K562 (cell line): Measurements from ENCODE around the gene TBC1D5. TPM values are rescaled to one million over a fixed set of nuclear protein-coding genes. Genes with fewer than 3 reads are reported as not detected.
A peak's percentile ranks its signal among the peaks of the same experiment; 100 is the strongest.

Source experiments
- ATAC-seq: fragments of 200-7000 bp; cut with Tn5 transposase; 3 replicates; pipeline ENCODE4 v1.9.1; 2020; ENCODE audit warnings: moderate library complexity
- Bru-seq: library from RNA; stranded (reverse); fragments of 400-500 nt; gene quantifications from one replicate; lab custom pipeline; 2021; lab: Mats Ljungman, UMichigan
- BruChase-seq, 2 experiments: library from RNA; stranded (reverse); fragments of 400-500 nt; gene quantifications; one replicate each; lab custom pipeline; 2021; lab: Mats Ljungman, UMichigan
- BruUV-seq: library from RNA; stranded (reverse); fragments of 400-500 nt; replicated peaks from 2 replicates; lab custom pipeline; 2021; lab: Mats Ljungman, UMichigan
- CTCF ChIA-PET: fragments of 300-600 bp; formaldehyde crosslinking; extraction: SDS; loops from one replicate; lab custom pipeline; 2021; ENCODE audit warnings: low intra/inter-chr PET ratio; lab: Yijun Ruan, JAX
- POLR2A ChIA-PET: fragments of 300-600, 350-650 bp; sonication (Branson Sonifier 250); formaldehyde crosslinking; extraction: SDS; loops from one replicate; lab custom pipeline; 2021; ENCODE audit warnings: antibody characterized with exemption, inconsistent platforms; lab: Yijun Ruan, JAX
- DNase-seq, 4 experiments: peaks; one replicate each; pipeline versions ENCODE4 v3.0.0 to v3.0.0-alpha.2; 2011 to 2018; ENCODE audit warnings: low spot score in 3 of 4, mixed read lengths in 3 of 4; ENCODE audit errors: extremely low read depth in 1 of 4
- FAIRE-seq: peaks from 2 replicates; lab custom pipeline; 2011; peaks lifted over from hg19 to GRCh38; lab: Jason Lieb, UNC
- H2AFZ ChIP-seq: 2 replicates; pipeline ENCODE4 v1.6.0; 2011; ENCODE audit warnings: low read depth, low read length, control low read depth, inconsistent platforms
- H3K27ac ChIP-seq: fragments of 200-600 bp; 3 replicates; pipeline ENCODE4 v1.8.0; 2011; ENCODE audit warnings: low read depth, mild to moderate bottlenecking, control low read depth, inconsistent platforms, low read length, moderate library complexity, mixed read lengths; ENCODE audit errors: extremely low read depth
- H3K27me3 ChIP-seq, 2 experiments: fragments of 300-600 bp in 1 of 2; 2 replicates in 1 of 2; 3 replicates in 1 of 2; pipeline versions ENCODE4 v1.6.0 to v1.8.0; 2011; ENCODE audit warnings: inconsistent platforms in 2 of 2, low read length in 2 of 2, mild to moderate bottlenecking in 1 of 2, mixed read lengths in 1 of 2, moderate library complexity in 1 of 2; ENCODE audit not compliant: control insufficient read depth in 2 of 2, insufficient read depth in 2 of 2
- H3K36me3 ChIP-seq: fragments of 300-600 bp; 3 replicates; pipeline ENCODE4 v1.8.0; 2011; ENCODE audit warnings: mild to moderate bottlenecking, low read length, inconsistent platforms; ENCODE audit not compliant: control insufficient read depth, insufficient read depth
- H3K4me1 ChIP-seq, 2 experiments: fragments of 200-600 bp in 1 of 2; replicated peaks in 1 of 2; 2 replicates in 1 of 2; 3 replicates in 1 of 2; pipeline versions ENCODE4 v1.5.1 to v1.8.0; 2011; ENCODE audit warnings: inconsistent platforms in 2 of 2, low read length in 2 of 2, mild to moderate bottlenecking in 1 of 2, mixed read lengths in 1 of 2, moderate library complexity in 1 of 2; ENCODE audit not compliant: control insufficient read depth in 2 of 2, insufficient read depth in 2 of 2
- H3K4me2 ChIP-seq: 2 replicates; pipeline ENCODE4 v1.6.1; 2011; ENCODE audit warnings: low read length, control low read depth, inconsistent platforms, mixed read lengths; ENCODE audit not compliant: insufficient read depth
- H3K4me3 ChIP-seq: fragments of 200-600 bp; sonication (generic), shearing (Covaris generic); 2 replicates; pipeline ENCODE4 v1.5.1; 2016; ENCODE audit warnings: control low read depth, inconsistent platforms
- H3K79me2 ChIP-seq: fragments of 200-600 bp; 3 replicates; pipeline ENCODE4 v1.8.0; 2011; ENCODE audit warnings: low read length, inconsistent platforms; ENCODE audit not compliant: control insufficient read depth, insufficient read depth
- H3K9ac ChIP-seq, 2 experiments: 2 replicates each; pipeline versions ENCODE4 v1.6.0 to v1.6.1; 2011; ENCODE audit warnings: low read depth in 2 of 2, low read length in 2 of 2, control low read depth in 1 of 2, inconsistent platforms in 1 of 2, mild to moderate bottlenecking in 1 of 2, mixed read lengths in 1 of 2; ENCODE audit not compliant: insufficient read depth in 1 of 2
- H3K9me1 ChIP-seq: one replicate; pipeline ENCODE4 v1.6.0; 2011; ENCODE audit warnings: inconsistent platforms, mild to moderate bottlenecking, low read length, moderate library complexity; ENCODE audit not compliant: control insufficient read depth, insufficient read depth
- H3K9me3 ChIP-seq: replicated peaks from 2 replicates; pipeline ENCODE4 v1.5.1; 2011; ENCODE audit warnings: low read depth, low read length, inconsistent platforms; ENCODE audit not compliant: control insufficient read depth, insufficient read depth
- H4K20me1 ChIP-seq: replicated peaks from 2 replicates; pipeline ENCODE4 v1.6.1; 2011; ENCODE audit warnings: low read length, inconsistent platforms, mixed read lengths; ENCODE audit not compliant: control insufficient read depth, insufficient read depth
- BCOR ChIP-seq: fragments of 450-650 bp; IDR thresholded peaks from 2 replicates; pipeline ENCODE4 v1.6.1; 2016
- CTBP1 ChIP-seq: fragments of 450-650 bp; IDR thresholded peaks from 2 replicates; pipeline ENCODE4 v1.6.1; 2016; ENCODE audit warnings: borderline replicate concordance
- E2F5 ChIP-seq: sonication (generic); formaldehyde crosslinking; IDR thresholded peaks from 2 replicates; pipeline ENCODE4 v1.8.0; 2022; ENCODE audit warnings: mild to moderate bottlenecking, missing genetic modification reagents
- ESRRA ChIP-seq: fragments of 450-650 bp; IDR thresholded peaks from 2 replicates; pipeline ENCODE4 v1.6.1; 2014; ENCODE audit warnings: low read depth, mild to moderate bottlenecking, moderate library complexity, borderline replicate concordance
- FOXJ2 ChIP-seq: fragments of 200-800 bp; sonication (Bioruptor generic); IDR thresholded peaks from 2 replicates; pipeline ENCODE4 v1.6.1; 2016; ENCODE audit warnings: missing genetic modification characterization, missing compliant biosample characterization
- FOXM1 ChIP-seq, 2 experiments: fragments of 450-650 bp in 1 of 2; sonication (generic) in 1 of 2; formaldehyde crosslinking in 1 of 2; IDR thresholded peaks; 2 replicates each; pipeline versions ENCODE4 v1.6.1 to v1.9.0; 2017 to 2022; ENCODE audit warnings: low read depth in 2 of 2, mild to moderate bottlenecking in 2 of 2, missing genetic modification reagents in 1 of 2, moderate library complexity in 1 of 2
- MEIS2 ChIP-seq: fragments of 450-650 bp; IDR thresholded peaks from 2 replicates; pipeline ENCODE4 v1.6.1; 2014; ENCODE audit warnings: mild to moderate bottlenecking; ENCODE audit not compliant: partially characterized antibody
- NR1H2 ChIP-seq: sonication (generic); formaldehyde crosslinking; IDR thresholded peaks from 2 replicates; pipeline ENCODE4 v1.4.0; 2020; ENCODE audit warnings: mild to moderate bottlenecking, missing genetic modification reagents
- OTX1 ChIP-seq: fragments of 450-650 bp; formaldehyde crosslinking; IDR thresholded peaks from 2 replicates; pipeline ENCODE4 v1.4.0; 2022; ENCODE audit warnings: mild to moderate bottlenecking
- TAF9B ChIP-seq: fragments of 450-650 bp; IDR thresholded peaks from 2 replicates; pipeline ENCODE4 v1.6.1; 2018; ENCODE audit warnings: mild to moderate bottlenecking; ENCODE audit not compliant: partially characterized antibody
- ZBED1 ChIP-seq: IDR thresholded peaks from 2 replicates; pipeline ENCODE4 v1.6.1; 2014
- ZBTB9 ChIP-seq: fragments of 450-650 bp; formaldehyde crosslinking; IDR thresholded peaks from 2 replicates; pipeline ENCODE4 v1.4.0; 2020; ENCODE audit warnings: mild to moderate bottlenecking, moderate library complexity
- ZNF316 ChIP-seq: fragments of 450-650 bp; IDR thresholded peaks from 2 replicates; pipeline ENCODE4 v1.6.1; 2016
- ZNF384 ChIP-seq: IDR thresholded peaks from 2 replicates; pipeline ENCODE4 v1.6.1; 2012; ENCODE audit warnings: low read depth, low read length, improper control_type of control experiment
- ZNF436 ChIP-seq: fragments of 250-450, 450-650 bp; sonication (Bioruptor Pico); formaldehyde crosslinking; IDR thresholded peaks from 2 replicates; pipeline ENCODE4 v1.7.0; 2020; ENCODE audit warnings: mild to moderate bottlenecking
- WGBS: fragments of 100-300 bp; shearing (Covaris generic); methylation state at CpG from one replicate; pipeline ENCODE4 v1.1.6; 2016; ENCODE audit warnings: low coverage, mixed read lengths; ENCODE audit not compliant: insufficient coverage; ENCODE audit errors: missing lambda C conversion rate; 5-methylcytosine and 5-hydroxymethylcytosine counted together
- in situ Hi-C: fragments of 300-500 bp; cut with MboI; formaldehyde crosslinking; loops from 4 replicates; pipeline ENCODE4 v1.15.0; 2018; ENCODE audit warnings: inconsistent platforms, mixed read lengths
- intact Hi-C: fragments of 100-400 bp; cut with micrococcal nuclease; formaldehyde crosslinking; loops from 2 replicates; pipeline ENCODE4 v1.14.2; 2022
- long read RNA-seq, 3 experiments: library from polyadenylated mRNA in 2 of 3; library from RNA in 1 of 3; unstranded in 2 of 3; stranded (forward) in 1 of 3; transcript quantifications; one replicate each; pipeline ENCODE4 v2.0.0, GENCODE V29; 2019 to 2022
- polyA minus RNA-seq, 3 experiments: library from RNA; depleted of rRNA, polyadenylated mRNA; stranded (reverse); fragments of >200 nt; gene quantifications; 2 replicates each; pipeline ENCODE4 v1.2.3, GENCODE V29; 2011
- polyA plus RNA-seq, 8 experiments: library from polyadenylated mRNA; depleted of rRNA in 4 of 8; stranded (reverse) in 5 of 8; unstranded in 3 of 8; fragments of >200 nt; fragmentation: Nextera tagmentation in 2 of 8; fragmentation: Illumina TruSeq in 1 of 8; extraction: Ambion mirVana in 2 of 8; extraction: Trizol in 1 of 8; gene quantifications; 2 replicates each; pipeline versions ENCODE4 v1.2.1 to v1.2.3, GENCODE V29; 2011 to 2014; ENCODE audit warnings: inconsistent platforms in 1 of 8, missing spikeins in 1 of 8
- total RNA-seq, 7 experiments: library from RNA; depleted of rRNA in 6 of 7; stranded (reverse); fragments of >200 nt in 6 of 7; fragmentation: Illumina TruSeq in 2 of 7; extraction: Trizol in 2 of 7; gene quantifications; 2 replicates each; pipeline versions ENCODE4 v1.2.1 to v1.2.3, GENCODE V29; 2011 to 2021; ENCODE audit warnings: low replicate concordance in 1 of 7

The TBC1D5 gene
- total RNA-seq (2011; cell fraction: chromatin; rRNA removed; ENCODE audit: low replicate concordance), result 37.2 and 85.0 TPM in 2 replicates
- total RNA-seq (2011; cell fraction: nucleolus; rRNA removed), result 19.2 and 21.7 TPM in 2 replicates
- 36.4 and 46.8 TPM in 2 replicates for total RNA-seq (2011; cell fraction: nucleoplasm; rRNA removed)
- total RNA-seq (2014; rRNA removed) (26.5 and 27.0 TPM in 2 replicates), total RNA-seq (2014; rRNA removed; fragmentation: Illumina TruSeq; extraction: Trizol) (36.0 and 36.4 TPM in 2 replicates), total RNA-seq (2015; rRNA removed; fragmentation: Illumina TruSeq; extraction: Trizol) (36.6 and 38.1 TPM in 2 replicates), total RNA-seq (2021) (25.6 and 28.9 TPM in 2 replicates), polyA plus RNA-seq (2011; rRNA removed) (28.0 and 31.8 TPM in 2 replicates), polyA plus RNA-seq (2014; fragmentation: Illumina TruSeq; extraction: Trizol) (21.8 and 24.2 TPM in 2 replicates), polyA plus RNA-seq (2014; fragmentation: Nextera tagmentation; extraction: Ambion mirVana) (1 to 10 TPM; 2.9 to 5.1 TPM), polyA plus RNA-seq (2014; rRNA removed) (13.5 and 19.8 TPM in 2 replicates), polyA minus RNA-seq (2011; rRNA and poly(A)+ RNA removed) (68.1 and 87.9 TPM in 2 replicates), Bru-seq, nascent RNA (percentile 70 among the genes with signal in this experiment), BruChase-seq, experiment 1, labeled RNA remaining after a 2-hour chase (percentile 69 among the genes with signal in this experiment), BruChase-seq, experiment 2, labeled RNA remaining after a 6-hour chase (percentile 66 among the genes with signal in this experiment)
- 16.9 and 21.2 TPM in 2 replicates for polyA plus RNA-seq (2011; cell fraction: cytosol; rRNA removed)
- polyA plus RNA-seq (2011; cell fraction: nucleus; rRNA removed), result 15.1 and 18.6 TPM in 2 replicates
- 15.9 and 23.7 TPM in 2 replicates for polyA plus RNA-seq (2012)
- polyA minus RNA-seq (2011; cell fraction: cytosol; rRNA and poly(A)+ RNA removed), result 33.6 and 38.9 TPM in 2 replicates
- 35.9 and 61.5 TPM in 2 replicates for polyA minus RNA-seq (2011; cell fraction: nucleus; rRNA and poly(A)+ RNA removed)
- long read RNA-seq, experiment 1, partial matches to known transcripts, result 10 of 66 reads
- long read RNA-seq, experiment 1, other reads (novel, unspliced or antisense), result 56 of 66 reads
- long read RNA-seq, experiment 2, partial matches to known transcripts, result 1 of 25 reads
- long read RNA-seq, experiment 2, other reads (novel, unspliced or antisense), result 24 of 25 reads
- long read RNA-seq, experiment 3, partial matches to known transcripts, result 1 of 9 reads
- long read RNA-seq, experiment 3, other reads (novel, unspliced or antisense), result 8 of 9 reads

- no TSS peak for BruUV-seq
- FAIRE-seq, result no peak
- TF ChIP-seq NR1H2 (CRISPR knock-in tag) (no peak; the same call in 1 of the 2 replicates), CTBP1 (peak; percentile 100), ESRRA (peak; percentile 60; the same call in 1 of the 2 replicates), ZNF384 (no peak), ZNF436 (CRISPR knock-in tag) (peak; percentile 28; the same call in 1 of the 2 replicates), OTX1 (CRISPR knock-in tag) (peak; percentile 90; the same call in 1 of the 2 replicates), FOXM1 (IDR thresholded peaks at IDR 0.05; ENCODE audit: low read depth) (no peak), FOXM1 (CRISPR knock-in tag; IDR thresholded peaks at IDR 0.05; ENCODE audit: low read depth) (peak; percentile 76; the same call in 1 of the 2 replicates), BCOR (peak; percentile 65; the same call in 1 of the 2 replicates), MEIS2 (peak; percentile 96), TAF9B (peak; percentile 8), ZNF316 (peak; percentile 69), FOXJ2 (tag) (peak; percentile 63; the same call in 1 of the 2 replicates), E2F5 (CRISPR knock-in tag) (peak; percentile 91; the same call in 1 of the 2 replicates), ZBTB9 (CRISPR knock-in tag) (peak; percentile 85; the same call in 1 of the 2 replicates), ZBED1 (peak; percentile 49; the same call in 1 of the 2 replicates)
Observed at GRCh38 chr3:17742102-17742879, at the start of gene TBC1D5. Gene TBC1D5 (minus strand): TSS chr3:17742631. CDS start chr3:17508570, 234,061 bp downstream.

More at GRCh38 chr3:17742102-17742879, at the start of gene TBC1D5:
- H3K36me3 ChIP-seq, result no peaks in the 10 kb centered on the region
- ATAC-seq (peak; percentile 85), DNase-seq (peak; percentile 82 to 99 (median 98))
- 1% methylated on average over 74 of the region's 86 CpGs for WGBS
- H3K27ac ChIP-seq, result peak within 1 kb of the TSS; percentile 93
- ChIA-PET CTCF (no interaction called here), POLR2A (interaction anchor here (0.7 to 3.0 kb wide), 11 partner anchors 10 to 293 kb away, joined by 3 to 17 read pairs (median 4); no protein-coding TSS in a partner anchor)
- H3K9ac ChIP-seq, result peak within 1 kb of the TSS; percentile 90 to 95
- H3K27me3 ChIP-seq, result no peaks in the 10 kb centered on the region
- H4K20me1 ChIP-seq, result no peaks in the 10 kb centered on the region
- peaks cover 48% of the 10 kb centered on the region for H3K79me2 ChIP-seq
- H3K9me3 ChIP-seq, result no peaks in the 10 kb centered on the region
- H3K4me1 ChIP-seq, result peaks cover 25 to 37% of the 10 kb centered on the region in 2 experiments
- H3K9me1 ChIP-seq, result no peaks in the 10 kb centered on the region
- peak within 1 kb of the TSS; percentile 93 for H3K4me2 ChIP-seq
- intact Hi-C loops, result loop anchor here (1.0 to 5.0 kb wide), 6 partner anchors 12 to 300 kb away; no protein-coding TSS in a partner anchor
- in situ Hi-C loops, result no loop called here
- H3K4me3 ChIP-seq, result peak within 1 kb of the TSS; percentile 70
- H2AFZ ChIP-seq, result peak within 1 kb of the TSS; percentile 93
